ENCODE measurements around the gene ABCC10.

- TF ChIP-seq CTCF (IDR thresholded peaks at IDR 0.05) (no peak), POLR2A (IDR thresholded peaks at IDR 0.05) (no peak)
Observed at GRCh38 chr6:43481075-43481474, 53.7 kb downstream of the ABCC10 start.

All from heart left ventricle (tissue), 13 donors.